ENCODE measurements around the gene MYO5C.

The MYO5C gene

DNA sequence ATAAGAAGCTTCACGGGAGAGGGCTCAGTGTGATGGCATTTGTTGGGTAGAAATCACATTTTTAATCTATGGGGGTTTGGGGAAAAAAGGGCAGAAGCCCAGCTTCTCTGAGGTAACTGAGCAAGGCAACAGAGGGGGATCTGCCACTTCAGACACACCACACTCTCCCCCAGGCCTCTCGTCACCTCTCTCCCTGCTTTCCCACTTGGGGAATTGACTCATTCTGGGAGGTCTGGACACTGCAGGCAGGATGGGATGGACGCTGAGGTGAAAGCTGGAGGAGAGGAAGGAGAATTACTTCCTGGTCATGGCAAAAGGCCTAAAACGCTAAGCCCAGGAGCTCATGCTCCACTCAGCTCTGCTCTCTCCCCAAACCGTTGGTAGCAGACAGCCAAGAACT is 33.2 kb downstream of the MYO5C start:
- no peak for DNase-seq (ENCODE audit: low read depth)
- no peak overlapping the region for H3K4me3 ChIP-seq (ENCODE audit: low read length)

DNA sequence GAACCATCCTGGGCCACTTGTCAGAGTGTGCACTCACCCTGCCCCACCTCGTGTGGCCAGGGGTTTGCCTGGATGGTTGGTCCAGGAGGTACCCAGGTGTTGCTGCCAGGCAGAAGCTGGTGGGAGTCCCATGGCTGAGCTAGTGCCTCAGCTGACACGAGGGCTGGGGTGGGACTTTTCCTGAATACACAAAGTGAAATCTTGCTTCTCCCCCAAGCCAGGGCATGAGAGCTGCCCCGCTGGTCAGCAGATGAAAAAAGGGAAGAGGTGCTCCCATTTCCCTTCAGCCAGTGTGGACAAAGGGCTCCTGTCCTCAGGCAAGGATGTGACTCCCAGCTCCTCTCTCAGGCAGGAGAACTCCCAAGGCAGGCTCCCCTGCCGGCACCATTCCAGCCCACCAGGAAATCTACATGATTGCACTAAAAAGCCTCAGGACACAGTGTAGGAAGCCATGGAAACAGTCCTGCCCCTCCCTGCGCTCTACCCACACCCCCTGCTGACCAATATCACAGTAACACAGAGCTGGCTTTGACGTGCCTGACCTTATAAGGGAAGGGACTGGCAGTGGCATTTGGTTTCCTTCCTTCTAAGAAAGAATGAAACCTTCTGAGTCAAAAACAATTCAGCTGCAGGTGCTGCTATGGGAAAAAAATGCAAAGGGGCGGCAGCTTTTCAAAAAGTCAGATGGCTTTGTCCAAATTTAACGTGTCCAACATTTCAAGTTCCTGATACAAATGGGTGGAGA is 33.9 kb downstream of the MYO5C start:
- no peak overlapping the region for H3K4me3 ChIP-seq (ENCODE audit: low read length)
- TF ChIP-seq, protein P1, sequence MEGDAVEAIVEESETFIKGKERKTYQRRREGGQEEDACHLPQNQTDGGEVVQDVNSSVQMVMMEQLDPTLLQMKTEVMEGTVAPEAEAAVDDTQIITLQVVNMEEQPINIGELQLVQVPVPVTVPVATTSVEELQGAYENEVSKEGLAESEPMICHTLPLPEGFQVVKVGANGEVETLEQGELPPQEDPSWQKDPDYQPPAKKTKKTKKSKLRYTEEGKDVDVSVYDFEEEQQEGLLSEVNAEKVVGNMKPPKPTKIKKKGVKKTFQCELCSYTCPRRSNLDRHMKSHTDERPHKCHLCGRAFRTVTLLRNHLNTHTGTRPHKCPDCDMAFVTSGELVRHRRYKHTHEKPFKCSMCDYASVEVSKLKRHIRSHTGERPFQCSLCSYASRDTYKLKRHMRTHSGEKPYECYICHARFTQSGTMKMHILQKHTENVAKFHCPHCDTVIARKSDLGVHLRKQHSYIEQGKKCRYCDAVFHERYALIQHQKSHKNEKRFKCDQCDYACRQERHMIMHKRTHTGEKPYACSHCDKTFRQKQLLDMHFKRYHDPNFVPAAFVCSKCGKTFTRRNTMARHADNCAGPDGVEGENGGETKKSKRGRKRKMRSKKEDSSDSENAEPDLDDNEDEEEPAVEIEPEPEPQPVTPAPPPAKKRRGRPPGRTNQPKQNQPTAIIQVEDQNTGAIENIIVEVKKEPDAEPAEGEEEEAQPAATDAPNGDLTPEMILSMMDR (IDR thresholded peaks at IDR 0.05; ENCODE audit: insufficient read depth, low read depth, low read length, missing control alignments): no peak
- DNase-seq (ENCODE audit: low read depth): peak; percentile 77

More for the DNA sequence above, 33.2 kb downstream of the MYO5C start:
- TF ChIP-seq, protein P1 (IDR thresholded peaks at IDR 0.05; ENCODE audit: insufficient read depth, low read depth, low read length, missing control alignments): no peak

DNA sequence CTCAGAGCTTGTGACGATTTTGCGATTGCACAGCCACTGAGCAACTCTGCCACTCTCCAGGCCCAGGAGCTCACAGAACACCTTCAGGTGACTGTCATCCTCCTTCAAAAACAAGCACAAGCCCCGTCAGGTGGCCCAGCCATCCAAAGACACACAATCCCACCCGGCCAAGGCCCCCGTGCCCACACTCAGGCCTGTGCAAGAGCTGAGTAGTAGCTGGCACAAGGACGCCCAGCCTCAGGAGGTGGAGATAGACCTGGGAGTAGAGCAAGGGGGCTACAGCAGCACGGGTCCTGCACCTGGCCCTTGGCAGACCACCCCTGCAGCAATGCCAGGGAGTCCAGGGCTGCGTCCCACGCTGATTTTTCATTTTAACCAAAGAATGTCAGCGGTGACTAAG is 34.6 kb downstream of the MYO5C start:
- TF ChIP-seq, protein P1 (IDR thresholded peaks at IDR 0.05; ENCODE audit: insufficient read depth, low read depth, low read length, missing control alignments): no peak
- no peak overlapping the region for H3K4me3 ChIP-seq (ENCODE audit: low read length)
- no peak for DNase-seq (ENCODE audit: low read depth)

DNA sequence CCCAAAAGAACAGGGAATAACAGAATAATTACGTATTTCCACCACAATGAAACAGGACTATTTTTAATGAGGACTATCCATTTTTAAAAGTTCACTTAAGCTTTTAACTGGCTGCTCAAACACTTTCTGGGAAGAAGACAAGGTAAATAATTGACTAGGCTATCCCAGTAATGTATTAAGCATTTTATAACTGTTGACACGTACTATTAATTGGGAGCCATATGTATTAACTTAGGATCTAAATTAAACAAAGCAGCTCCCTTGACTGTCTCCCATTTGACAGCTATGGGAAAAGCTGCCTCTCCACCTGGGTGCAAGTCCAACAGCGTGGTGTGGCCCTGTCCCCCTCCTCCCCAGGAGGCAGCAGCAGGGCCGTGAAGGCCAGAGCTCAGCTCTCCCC is 36.1 kb downstream of the MYO5C start:
- no peak for DNase-seq (ENCODE audit: low read depth)
- H3K4me3 ChIP-seq (ENCODE audit: low read length): no peak overlapping the region
- TF ChIP-seq, protein P1 (IDR thresholded peaks at IDR 0.05; ENCODE audit: insufficient read depth, low read depth, low read length, missing control alignments): no peak

DNA sequence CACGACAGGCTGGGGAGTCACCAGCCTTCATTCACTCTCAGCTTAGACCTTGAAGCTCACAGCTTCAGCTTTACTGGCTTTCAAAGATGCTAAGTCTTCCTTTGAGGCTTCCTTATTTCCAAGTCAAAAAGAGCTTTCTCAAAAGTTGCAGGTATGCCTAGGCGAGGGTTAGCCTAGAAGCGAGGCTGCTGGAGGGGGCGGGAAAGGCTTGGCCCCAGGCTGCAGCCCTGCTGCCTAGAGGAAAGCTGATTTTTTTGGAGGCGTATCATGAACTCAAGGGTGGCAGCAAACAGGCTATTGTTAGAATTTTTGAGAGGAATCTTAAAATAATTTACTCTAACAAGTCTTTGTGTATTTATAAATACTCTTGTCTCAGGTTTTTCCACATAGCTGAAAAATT is 37.1 kb downstream of the MYO5C start:
- DNase-seq (ENCODE audit: low read depth): no peak
- no peak overlapping the region for H3K4me3 ChIP-seq (ENCODE audit: low read length)
- TF ChIP-seq, protein P1 (IDR thresholded peaks at IDR 0.05; ENCODE audit: insufficient read depth, low read depth, low read length, missing control alignments): no peak

DNA sequence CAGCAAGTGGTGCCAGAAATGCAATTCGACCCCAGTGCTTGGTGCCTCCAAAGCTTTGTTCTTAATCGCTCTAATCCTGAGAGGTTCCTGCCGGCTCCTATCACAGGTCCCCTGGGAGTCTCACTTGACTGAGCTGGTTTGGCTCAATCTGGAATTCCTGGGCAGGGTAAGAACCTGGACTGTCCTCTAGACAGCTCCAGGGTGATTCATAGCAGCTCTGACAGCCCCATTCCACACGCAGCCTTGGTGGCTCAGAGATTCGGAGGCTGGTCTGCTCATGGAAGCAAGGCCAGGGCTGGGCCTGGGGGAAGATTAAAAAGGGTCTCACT is 37.9 kb downstream of the MYO5C start:
- TF ChIP-seq, protein P1 (IDR thresholded peaks at IDR 0.05; ENCODE audit: insufficient read depth, low read depth, low read length, missing control alignments): no peak
- H3K4me3 ChIP-seq (ENCODE audit: low read length): no peak overlapping the region
- DNase-seq (ENCODE audit: low read depth): peak; percentile 57

Measured in epithelial cell of esophagus (primary cell).